Breast epithelium (tissue), 4 donors: ENCODE results near the gene PRR5L. TPM values are rescaled to one million over a fixed set of nuclear protein-coding genes. Genes with fewer than 3 reads are reported as not detected.
"Not testable (repeated sequence)": the region's sequence is repeated elsewhere in the genome, so short reads cannot be mapped to it uniquely, and the experiment has no call there.

Experiments
- DNase-seq, 2 donors: peaks; one replicate each; pipeline ENCODE4 v3.0.0-alpha.2; 2019; ENCODE audit warnings: low spot score in 2 of 2
- H3K27ac ChIP-seq, 2 donors: fragments of 200-600 bp; sonication (generic) in 1 of 2; one replicate each; pipeline ENCODE4 v1.5.1; 2016 to 2019; ENCODE audit warnings: mild to moderate bottlenecking in 1 of 2
- H3K27me3 ChIP-seq, 2 donors: fragments of 200-600 bp; sonication (generic) in 1 of 2; one replicate each; pipeline versions ENCODE4 v1.5.1 to v1.6.0; 2017 to 2019; ENCODE audit warnings: control low read depth in 1 of 2, mild to moderate bottlenecking in 1 of 2
- H3K36me3 ChIP-seq: fragments of 200-600 bp; one replicate; pipeline ENCODE4 v1.5.1; 2019
- H3K4me1 ChIP-seq, 2 donors: fragments of 200-600 bp; sonication (generic); one replicate each; pipeline ENCODE4 v1.5.1; 2016 to 2019; ENCODE audit warnings: control low read depth in 1 of 2
- H3K4me3 ChIP-seq, 3 donors: fragments of 200-600 bp; sonication (generic); 1 replicate in 2 of 3; 2 replicates in 1 of 3; pipeline ENCODE4 v1.5.1; 2016 to 2019; ENCODE audit warnings: mild to moderate bottlenecking in 3 of 3, moderate library complexity in 2 of 3
- H3K9me3 ChIP-seq, 2 donors: fragments of 200-600 bp; sonication (generic) in 1 of 2; one replicate each; pipeline ENCODE4 v1.5.1; 2016 to 2019; ENCODE audit warnings: control low read depth in 1 of 2
- POLR2A ChIP-seq: fragments of 450-650 bp; IDR thresholded peaks from one replicate; pipeline ENCODE4 v1.6.1; 2016; ENCODE audit warnings: antibody characterized with exemption, mild to moderate bottlenecking, moderate library complexity
- POLR2AphosphoS5 ChIP-seq, 3 donors: sonication (generic); formaldehyde crosslinking; IDR thresholded peaks; one replicate each; pipeline ENCODE4 v1.6.1; 2017; ENCODE audit warnings: antibody characterized with exemption in 3 of 3
- intact Hi-C: fragments of 100-400 bp; cut with DNase I; formaldehyde crosslinking; loops from one replicate; pipeline ENCODE4 v1.15.1; 2023; ENCODE audit warnings: low total_unique reads
- total RNA-seq, 3 donors: library from RNA; depleted of rRNA; stranded (reverse); fragments of >200 nt; gene quantifications; one replicate each; pipeline ENCODE4 v1.1.0, GENCODE V29; 2016
- TF ChIP-seq, protein P1 (sequence below), 3 donors: fragments of 450-650 bp; IDR thresholded peaks; one replicate each; pipeline ENCODE4 v1.5.1; 2016 to 2017; ENCODE audit warnings: antibody characterized with exemption in 3 of 3, mild to moderate bottlenecking in 3 of 3, moderate library complexity in 3 of 3

PRR5L gene
- total RNA-seq, 3 donors from 2014 or later: 5.6 to 16.1 (median 16.0) TPM

DNA sequence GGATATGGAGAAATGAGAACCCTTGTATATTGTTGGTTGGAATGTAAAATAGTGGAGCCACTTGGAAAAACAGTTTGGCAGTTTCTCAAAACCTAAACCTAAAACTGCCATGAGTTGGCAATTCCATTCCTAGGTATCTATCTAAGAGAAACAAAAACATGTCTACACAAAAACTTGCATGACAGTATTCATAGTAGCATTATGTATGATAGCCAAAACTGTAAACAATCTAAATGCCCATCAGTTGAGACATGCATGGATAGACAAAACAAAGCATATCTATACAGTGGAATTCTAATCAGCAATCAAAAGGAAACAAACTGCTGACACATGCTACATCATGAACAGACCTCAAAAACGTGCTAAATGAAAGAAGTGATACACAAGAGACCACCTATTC lies 179.1 kb downstream of the PRR5L start:
- no peak overlapping the region for H3K4me3 ChIP-seq
- no peaks in the 10 kb centered on the region for H3K36me3 ChIP-seq
- H3K4me1 ChIP-seq: no peaks in the 10 kb centered on the region
- no peak for DNase-seq
- H3K9me3 ChIP-seq: no peaks in the 10 kb centered on the region
- TF ChIP-seq POLR2AphosphoS5 (IDR thresholded peaks at IDR 0.05) (no peak), POLR2A (no peak)
- TF ChIP-seq, protein P1, sequence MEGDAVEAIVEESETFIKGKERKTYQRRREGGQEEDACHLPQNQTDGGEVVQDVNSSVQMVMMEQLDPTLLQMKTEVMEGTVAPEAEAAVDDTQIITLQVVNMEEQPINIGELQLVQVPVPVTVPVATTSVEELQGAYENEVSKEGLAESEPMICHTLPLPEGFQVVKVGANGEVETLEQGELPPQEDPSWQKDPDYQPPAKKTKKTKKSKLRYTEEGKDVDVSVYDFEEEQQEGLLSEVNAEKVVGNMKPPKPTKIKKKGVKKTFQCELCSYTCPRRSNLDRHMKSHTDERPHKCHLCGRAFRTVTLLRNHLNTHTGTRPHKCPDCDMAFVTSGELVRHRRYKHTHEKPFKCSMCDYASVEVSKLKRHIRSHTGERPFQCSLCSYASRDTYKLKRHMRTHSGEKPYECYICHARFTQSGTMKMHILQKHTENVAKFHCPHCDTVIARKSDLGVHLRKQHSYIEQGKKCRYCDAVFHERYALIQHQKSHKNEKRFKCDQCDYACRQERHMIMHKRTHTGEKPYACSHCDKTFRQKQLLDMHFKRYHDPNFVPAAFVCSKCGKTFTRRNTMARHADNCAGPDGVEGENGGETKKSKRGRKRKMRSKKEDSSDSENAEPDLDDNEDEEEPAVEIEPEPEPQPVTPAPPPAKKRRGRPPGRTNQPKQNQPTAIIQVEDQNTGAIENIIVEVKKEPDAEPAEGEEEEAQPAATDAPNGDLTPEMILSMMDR (IDR thresholded peaks at IDR 0.05): no peak
- H3K27ac ChIP-seq: no peak overlapping the region
- H3K27me3 ChIP-seq: no peaks in the 10 kb centered on the region
- intact Hi-C loops: no loop called here

- H3K4me1 ChIP-seq: no peaks in the 10 kb centered on the region
- intact Hi-C loops: no loop called here
- no peak overlapping the region for H3K4me3 ChIP-seq
- TF ChIP-seq, protein P1 (IDR thresholded peaks at IDR 0.05): peak in 2 of 3 donors; percentile 32 to 43
- no peak for TF ChIP-seq POLR2AphosphoS5 (IDR thresholded peaks at IDR 0.05)
- H3K36me3 ChIP-seq: no peaks in the 10 kb centered on the region
- no peak overlapping the region for H3K27ac ChIP-seq
- no peaks in the 10 kb centered on the region for H3K27me3 ChIP-seq
- no peak for DNase-seq
- no peaks in the 10 kb centered on the region for H3K9me3 ChIP-seq
Measured at GRCh38 chr11:36478700-36479329, 182.7 kb downstream of the PRR5L start.

GRCh38 chr11:36480833-36481232 lies 184.7 kb downstream of the PRR5L start:
- intact Hi-C loops: no loop called here

GRCh38 chr11:36483042-36483441 lies 187.0 kb downstream of the PRR5L start:
- DNase-seq, H3K9me3 ChIP-seq, H3K4me1 ChIP-seq, intact Hi-C loops, H3K36me3 ChIP-seq, H3K4me3 ChIP-seq, H3K27ac ChIP-seq, H3K27me3 ChIP-seq: not testable (repeated sequence)

More at GRCh38 chr11:36480833-36481232, 184.7 kb downstream of the PRR5L start:
- Histone ChIP-seq H3K9me3 (no peaks in the 10 kb centered on the region), H3K4me3 (no peak overlapping the region), H3K4me1 (no peaks in the 10 kb centered on the region), H3K27ac (no peak overlapping the region), H3K36me3 (no peaks in the 10 kb centered on the region), H3K27me3 (no peaks in the 10 kb centered on the region)
- TF ChIP-seq, protein P1 (IDR thresholded peaks at IDR 0.05): no peak
- no peak for DNase-seq

DNA sequence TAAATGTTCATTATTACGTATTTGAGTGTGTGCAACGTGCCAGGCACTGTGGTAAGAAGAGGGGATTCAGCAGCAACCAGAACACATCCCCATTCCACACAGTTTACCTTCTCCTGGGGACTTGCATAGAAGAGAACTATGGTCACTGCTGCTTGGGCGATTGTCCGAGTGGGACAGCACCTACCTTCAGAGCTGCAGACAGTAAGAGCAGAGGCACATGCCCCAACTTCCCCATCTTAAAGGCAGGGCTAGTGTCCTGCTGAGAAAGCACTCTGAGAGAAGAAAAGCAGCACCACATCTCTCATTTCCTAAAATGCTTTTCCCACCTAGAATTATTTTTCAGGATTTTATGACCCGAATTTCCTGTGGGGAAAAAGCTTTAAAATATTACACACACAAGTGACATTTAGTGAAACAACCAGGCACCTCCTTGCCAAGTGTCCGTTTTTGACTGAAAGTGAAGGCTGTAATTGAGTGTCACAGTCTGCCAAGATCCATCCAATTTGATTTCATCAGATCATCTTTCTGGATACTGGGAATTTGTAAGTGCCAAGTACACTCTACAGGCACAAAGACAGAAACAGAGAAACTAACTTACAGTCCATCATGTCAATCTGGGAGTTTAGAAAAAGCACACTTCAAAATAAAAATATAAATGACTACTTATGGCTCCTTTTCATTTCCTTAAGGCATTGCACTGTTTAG lies 189.4 kb downstream of the PRR5L start:
- no peaks in the 10 kb centered on the region for H3K36me3 ChIP-seq
- intact Hi-C loops: loop anchor here (5.0 kb wide), 1 partner anchor 193 kb away; no protein-coding TSS in a partner anchor

More for the DNA sequence above, 189.4 kb downstream of the PRR5L start:
- no peaks in the 10 kb centered on the region for H3K4me1 ChIP-seq
- H3K9me3 ChIP-seq: no peaks in the 10 kb centered on the region
- TF ChIP-seq POLR2AphosphoS5 (IDR thresholded peaks at IDR 0.05) (no peak), POLR2A (no peak)
- TF ChIP-seq, protein P1 (IDR thresholded peaks at IDR 0.05): no peak
- no peak for DNase-seq
- no peak overlapping the region for H3K4me3 ChIP-seq
- no peak overlapping the region for H3K27ac ChIP-seq
- no peaks in the 10 kb centered on the region for H3K27me3 ChIP-seq
